ENCODE results near the gene PDIA6.

DNA sequence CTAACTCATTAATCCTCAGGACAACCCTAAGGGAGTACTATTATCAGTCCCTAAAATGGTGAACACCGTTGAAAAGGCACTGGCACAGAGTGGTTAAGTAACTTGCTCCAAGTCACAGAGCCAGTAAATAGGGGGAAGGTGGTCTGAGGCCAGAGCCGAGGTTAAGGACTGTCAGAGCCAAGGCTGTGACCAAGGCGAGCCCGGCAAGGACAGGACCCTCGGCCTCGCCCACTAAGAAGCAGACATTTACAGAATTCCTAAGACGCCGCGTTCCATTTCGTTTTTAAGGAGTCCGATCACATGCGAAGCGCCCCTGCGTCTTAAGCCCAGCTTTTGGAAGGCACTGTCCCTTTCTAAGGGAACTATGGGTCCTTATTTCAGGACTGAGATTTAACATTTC lies 1.1 kb downstream of the PDIA6 start:
- TF ChIP-seq, protein P1, sequence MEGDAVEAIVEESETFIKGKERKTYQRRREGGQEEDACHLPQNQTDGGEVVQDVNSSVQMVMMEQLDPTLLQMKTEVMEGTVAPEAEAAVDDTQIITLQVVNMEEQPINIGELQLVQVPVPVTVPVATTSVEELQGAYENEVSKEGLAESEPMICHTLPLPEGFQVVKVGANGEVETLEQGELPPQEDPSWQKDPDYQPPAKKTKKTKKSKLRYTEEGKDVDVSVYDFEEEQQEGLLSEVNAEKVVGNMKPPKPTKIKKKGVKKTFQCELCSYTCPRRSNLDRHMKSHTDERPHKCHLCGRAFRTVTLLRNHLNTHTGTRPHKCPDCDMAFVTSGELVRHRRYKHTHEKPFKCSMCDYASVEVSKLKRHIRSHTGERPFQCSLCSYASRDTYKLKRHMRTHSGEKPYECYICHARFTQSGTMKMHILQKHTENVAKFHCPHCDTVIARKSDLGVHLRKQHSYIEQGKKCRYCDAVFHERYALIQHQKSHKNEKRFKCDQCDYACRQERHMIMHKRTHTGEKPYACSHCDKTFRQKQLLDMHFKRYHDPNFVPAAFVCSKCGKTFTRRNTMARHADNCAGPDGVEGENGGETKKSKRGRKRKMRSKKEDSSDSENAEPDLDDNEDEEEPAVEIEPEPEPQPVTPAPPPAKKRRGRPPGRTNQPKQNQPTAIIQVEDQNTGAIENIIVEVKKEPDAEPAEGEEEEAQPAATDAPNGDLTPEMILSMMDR (conservative IDR thresholded peaks at IDR 0.05), result no peak
- no peak for TF ChIP-seq ZFX (IDR thresholded peaks at IDR 0.05)
